GM19099 (cell line): Measurements from ENCODE around the gene CNTLN.

ENCODE experiments used
- POLR2A ChIP-seq: IDR thresholded peaks from 3 replicates; pipeline ENCODE4 v1.6.1; 2011; ENCODE audit warnings: low read depth; ENCODE audit not compliant: insufficient read length; ENCODE audit errors: extremely low read depth

CNTLN gene

DNA sequence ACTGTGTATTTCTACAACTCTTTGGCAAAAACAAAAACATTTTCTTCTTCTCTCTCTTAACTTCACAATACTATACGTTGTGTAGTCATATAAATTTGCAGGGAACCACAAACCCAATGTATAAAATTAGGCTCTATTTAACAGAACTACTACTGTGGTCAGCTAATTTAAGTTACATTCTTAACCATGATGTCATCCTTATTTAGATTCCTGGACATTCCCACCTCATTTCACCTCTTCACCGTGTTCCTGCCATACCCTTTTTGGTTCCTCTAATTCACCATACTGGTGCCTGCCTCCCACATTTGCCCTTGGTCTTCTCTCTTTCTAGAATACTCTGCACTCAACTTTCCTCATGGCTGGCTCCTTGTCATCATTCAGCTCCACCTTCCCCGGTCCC is 368.4 kb downstream of the CNTLN start:
- TF ChIP-seq POLR2A: no peak

DNA sequence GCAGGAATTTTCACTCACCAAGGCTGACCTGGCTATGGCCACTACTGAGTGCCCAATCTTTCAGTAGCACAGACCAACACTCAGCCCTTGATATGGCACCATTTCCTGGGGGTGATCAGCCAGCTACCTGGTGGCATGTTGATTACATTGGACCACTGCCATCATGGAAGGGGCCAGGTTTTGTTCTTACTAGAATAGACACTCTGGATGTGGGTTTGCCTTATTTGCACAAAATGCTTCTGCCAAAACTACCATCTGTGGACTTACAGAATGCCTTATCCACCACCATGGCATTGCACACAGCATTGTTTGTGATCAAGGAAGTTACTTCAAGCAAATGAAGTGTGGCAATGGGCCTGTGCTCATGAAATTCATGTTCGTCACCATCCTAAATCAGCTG is 374.3 kb downstream of the CNTLN start:
- no peak for TF ChIP-seq POLR2A

DNA sequence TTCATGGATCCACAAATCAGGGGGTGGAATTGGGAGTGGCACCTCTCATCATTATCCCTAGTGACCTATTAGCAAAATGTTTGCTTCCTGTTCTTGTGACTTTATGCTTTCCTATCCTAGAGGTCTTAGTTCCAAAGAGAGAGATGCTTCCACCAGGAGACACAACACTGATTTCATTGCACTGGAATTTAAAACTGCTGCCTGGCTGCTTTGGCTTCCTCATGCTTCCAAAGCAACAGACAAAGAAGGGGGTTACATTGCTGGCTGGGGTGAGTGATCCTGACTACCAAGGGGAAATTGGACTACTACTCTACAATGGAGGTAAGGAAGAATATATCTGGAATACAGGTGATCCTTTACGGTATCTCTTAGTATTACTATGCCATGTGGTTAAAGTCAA is 374.9 kb downstream of the CNTLN start:
- TF ChIP-seq POLR2A: no peak

DNA sequence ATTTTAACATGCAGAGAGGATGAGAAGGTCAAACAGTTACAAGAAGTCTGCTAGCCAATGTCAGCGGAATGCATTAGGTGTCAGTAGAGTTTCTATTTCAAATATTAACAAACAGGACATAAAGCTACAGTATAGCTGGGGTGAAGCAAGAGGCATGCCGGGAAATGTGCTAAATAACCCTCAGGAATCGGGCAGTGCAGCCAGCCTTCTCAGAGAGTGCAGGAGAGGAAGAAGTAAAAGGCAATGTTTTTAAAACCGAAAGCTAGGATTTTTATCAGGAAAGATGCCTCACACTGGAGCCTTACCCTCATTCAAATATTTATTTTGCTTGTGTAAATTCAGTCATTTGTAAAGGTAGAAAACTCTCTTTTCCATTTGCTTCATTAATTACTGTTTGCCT is 384.9 kb downstream of the CNTLN start:
- no peak for TF ChIP-seq POLR2A

DNA sequence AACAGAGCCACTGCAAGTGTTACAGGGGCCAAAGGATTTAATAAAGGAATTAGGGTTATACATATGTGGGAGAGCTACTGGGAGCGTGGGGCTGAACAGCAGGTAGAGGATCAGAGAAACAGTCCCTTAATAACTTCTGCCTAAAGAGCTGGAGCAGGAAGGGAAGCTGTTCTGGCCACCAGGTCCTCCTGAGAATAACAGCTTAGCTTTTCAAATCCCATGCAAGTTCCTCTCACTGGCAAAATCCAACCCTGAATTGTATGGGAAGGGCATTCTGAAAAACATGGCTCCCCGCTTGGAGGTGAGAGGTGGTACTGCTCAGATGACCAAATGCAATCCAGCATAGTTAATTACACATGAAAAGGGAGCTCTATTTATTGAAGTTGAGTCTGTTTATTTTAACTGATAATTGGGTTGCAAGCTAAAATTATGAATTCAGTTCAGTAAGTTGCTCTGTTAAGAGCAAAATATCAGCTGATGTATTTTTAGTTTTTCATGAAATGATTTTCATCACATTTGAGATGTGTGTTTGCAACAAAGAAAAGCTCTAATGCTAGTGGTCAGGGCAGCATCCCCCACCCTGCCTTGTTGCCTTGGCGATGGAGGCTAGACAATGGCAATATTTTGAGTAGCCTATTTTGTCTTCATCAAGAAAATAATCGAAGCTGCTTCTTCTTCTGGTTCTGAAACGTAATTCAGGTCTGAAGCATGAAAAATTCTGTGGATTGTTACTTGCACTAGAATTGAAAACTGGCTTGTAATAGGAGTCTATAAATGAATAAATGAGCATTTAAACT is 385.6 kb downstream of the CNTLN start:
- no peak for TF ChIP-seq POLR2A

DNA sequence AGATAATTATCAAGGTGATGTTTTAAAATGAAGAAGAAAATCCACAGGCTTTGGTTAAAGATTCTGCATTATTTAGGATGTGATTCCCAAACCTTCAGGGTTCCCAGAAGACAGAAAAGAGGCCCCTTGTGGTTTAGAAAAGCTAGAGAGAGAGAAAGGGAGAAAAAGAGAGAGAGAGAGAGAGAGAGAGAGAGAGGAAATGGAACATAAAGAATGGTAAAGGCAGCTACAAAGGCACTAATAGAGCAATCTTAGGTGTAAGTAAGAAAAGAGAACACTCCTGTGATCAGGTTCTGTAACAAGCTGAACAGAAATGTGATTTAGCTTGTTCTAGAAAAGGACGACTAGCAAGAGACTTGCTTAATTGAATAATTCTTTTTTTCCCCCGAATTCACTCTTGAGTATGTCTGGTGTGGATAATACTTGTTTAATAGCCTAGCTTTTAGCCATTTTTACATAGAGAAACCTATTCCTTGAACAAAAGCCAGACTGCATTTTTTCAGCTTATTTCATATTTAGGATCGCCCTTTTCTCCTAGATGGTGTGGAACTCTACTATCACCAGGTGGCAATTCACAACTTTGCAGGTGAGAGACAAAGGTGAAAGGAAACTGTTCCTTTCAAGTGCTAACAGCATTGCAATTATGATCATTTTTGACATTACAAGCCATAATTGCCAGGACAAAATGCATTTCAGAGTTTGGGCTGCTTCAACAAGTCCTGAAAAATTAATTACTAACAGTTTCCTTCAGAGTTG is 386.4 kb downstream of the CNTLN start:
- no peak for TF ChIP-seq POLR2A

DNA sequence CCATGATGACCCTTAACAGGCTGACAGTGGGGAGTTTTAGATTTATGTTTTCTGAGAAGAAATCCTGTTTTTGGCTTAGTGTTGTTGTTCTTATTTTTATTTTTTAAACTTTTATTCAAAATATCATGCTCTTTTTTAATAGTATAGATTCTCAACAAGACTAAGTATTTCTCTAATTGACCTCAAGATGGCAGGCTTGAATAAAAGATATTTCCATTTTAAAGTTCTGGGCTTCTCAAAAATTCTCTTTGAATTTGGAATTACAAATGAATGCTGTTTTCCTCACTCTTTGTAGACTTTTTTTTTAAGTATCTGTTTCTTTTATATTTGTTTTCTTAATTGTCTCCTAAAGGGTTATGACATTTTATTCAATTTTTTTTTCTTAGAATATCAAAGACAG is 394.0 kb downstream of the CNTLN start:
- TF ChIP-seq POLR2A: no peak

DNA sequence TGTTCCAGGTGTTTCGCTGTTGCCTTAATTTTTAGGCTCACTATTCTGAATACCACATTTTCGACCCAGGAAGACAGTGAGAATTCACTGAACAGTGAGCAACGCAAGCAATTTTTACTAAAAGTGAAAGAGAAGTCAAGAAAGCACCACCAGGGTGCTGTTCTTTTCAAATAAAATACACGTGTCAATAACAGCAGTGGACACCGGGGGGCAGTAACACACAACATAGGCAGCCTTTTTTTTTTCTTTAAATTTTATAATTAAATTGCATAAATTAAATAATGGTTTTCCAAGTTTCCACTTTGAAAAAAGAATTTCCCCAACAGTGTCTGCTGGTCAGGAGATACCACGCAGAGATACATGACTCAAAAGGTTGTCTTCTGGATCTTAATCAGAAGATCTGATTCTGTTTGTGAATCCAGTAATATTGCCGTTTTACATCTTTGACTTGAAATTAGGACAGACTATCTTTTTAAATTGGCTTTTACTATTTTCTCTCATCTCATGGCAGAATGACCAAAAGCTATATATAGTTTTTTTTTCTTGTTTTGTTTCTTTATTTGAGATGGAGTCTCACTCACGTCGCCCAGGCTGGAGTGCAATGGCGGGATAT is 396.9 kb downstream of the CNTLN start:
- no peak for TF ChIP-seq POLR2A

DNA sequence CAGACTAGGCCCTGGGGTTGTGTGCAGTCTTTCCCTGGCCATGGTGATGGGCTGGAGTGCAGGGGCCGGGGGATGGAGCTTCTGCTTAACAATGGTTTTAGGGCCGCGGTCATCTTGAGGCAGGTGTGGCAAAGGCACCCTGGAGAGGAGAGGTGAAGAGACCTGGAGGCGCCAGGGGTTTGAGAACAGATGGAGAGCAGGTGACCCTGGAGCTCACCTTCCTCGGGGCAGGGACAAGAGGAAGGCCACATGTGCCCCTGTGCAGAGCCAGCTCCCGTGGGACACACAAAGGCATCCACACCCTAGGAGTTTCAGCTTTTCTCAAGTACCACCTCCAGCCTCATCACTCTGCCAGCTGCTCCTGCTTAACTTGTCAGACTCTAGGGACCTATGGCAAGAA is 397.6 kb downstream of the CNTLN start:
- no peak for TF ChIP-seq POLR2A

DNA sequence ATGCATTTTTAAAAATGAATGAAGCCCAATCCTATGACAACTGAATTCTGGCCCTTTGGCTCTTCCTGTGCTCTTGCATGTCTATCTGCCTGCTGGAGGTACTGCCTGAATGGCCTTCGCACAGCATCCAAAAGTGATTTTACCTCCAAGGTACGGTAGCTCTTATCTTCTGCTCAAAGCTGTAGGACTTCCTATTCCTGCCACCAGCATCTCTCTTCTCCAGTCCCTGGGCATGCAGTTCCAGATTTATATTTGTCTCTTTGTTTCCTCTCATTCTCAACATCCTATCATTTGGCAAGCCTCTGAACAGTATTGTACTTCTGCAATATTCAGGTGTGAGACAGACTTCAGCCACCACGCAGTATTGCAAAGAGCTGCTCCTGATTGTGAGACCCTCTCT is 400.3 kb downstream of the CNTLN start:
- no peak for TF ChIP-seq POLR2A

DNA sequence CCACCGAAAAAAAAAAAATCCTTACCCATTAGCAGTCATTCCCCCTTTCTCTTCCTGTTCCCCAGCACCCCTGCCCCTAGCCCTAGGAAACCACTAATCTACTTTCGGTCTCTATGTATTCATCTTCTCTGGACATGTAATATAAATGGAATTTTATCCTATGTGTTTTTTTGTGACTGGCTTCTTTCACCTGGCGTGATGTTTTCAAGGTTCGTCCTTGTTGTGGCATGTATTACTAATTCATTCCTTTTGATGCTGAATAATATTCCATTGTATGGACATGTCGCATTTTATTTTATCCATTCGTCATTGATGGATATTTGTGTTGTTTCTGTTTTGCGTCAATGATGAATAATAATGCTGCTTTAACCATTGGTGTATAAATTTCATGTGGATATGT is 401.2 kb downstream of the CNTLN start:
- TF ChIP-seq POLR2A: no peak

DNA sequence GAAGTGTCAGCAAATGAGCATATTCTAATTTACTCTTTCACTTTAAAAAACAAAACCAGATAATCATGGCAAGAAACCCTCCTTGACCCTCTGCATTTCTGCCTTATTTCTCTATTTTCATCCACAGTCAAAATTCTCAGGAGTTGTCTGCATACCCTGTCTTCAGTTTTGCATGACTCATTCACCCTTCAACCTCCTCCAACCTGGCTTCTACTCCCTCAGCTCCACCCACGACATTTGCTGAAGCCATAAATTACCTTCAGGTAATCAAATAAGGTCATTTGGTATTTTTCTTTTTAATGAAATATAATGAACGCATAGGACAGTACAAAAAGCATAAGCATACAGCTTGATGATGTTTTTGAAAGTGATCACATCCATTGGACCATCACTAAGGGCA is 416.2 kb downstream of the CNTLN start:
- no peak for TF ChIP-seq POLR2A
